H1 (cell line): Measurements from ENCODE around the gene DENND2D. TPM values are rescaled to one million over a fixed set of nuclear protein-coding genes. Genes with fewer than 3 reads are reported as not detected.

Experiments
- CTCF ChIA-PET: fragments of 300-600 bp; sonication (Branson Sonifier 250); formaldehyde crosslinking; loops from one replicate; lab custom pipeline; 2021; ENCODE audit not compliant: partially characterized antibody; lab: Charles Lee
- POLR2A ChIA-PET: fragments of 300-600 bp; sonication (Branson Sonifier 250); formaldehyde crosslinking; loops from one replicate; lab custom pipeline; 2021; ENCODE audit warnings: inconsistent platforms; ENCODE audit not compliant: partially characterized antibody; lab: Charles Lee
- DNase-seq, 2 experiments: peaks; one replicate each; pipeline versions ENCODE4 v3.0.0 to v3.0.0-alpha.2; 2010 to 2022; ENCODE audit warnings: low spot score in 2 of 2, low read depth in 1 of 2, mixed read lengths in 1 of 2
- FAIRE-seq: peaks from 2 replicates; lab custom pipeline; 2011; peaks lifted over from hg19 to GRCh38; lab: Jason Lieb, UNC
- H2AFZ ChIP-seq: 2 replicates; pipeline ENCODE4 v1.8.1; 2012; ENCODE audit warnings: low read length, inconsistent platforms
- H2AK5ac ChIP-seq: 2 replicates; pipeline ENCODE4 v1.6.1; 2013; ENCODE audit warnings: low read depth, low read length
- H2BK120ac ChIP-seq: replicated peaks from 2 replicates; pipeline ENCODE3; 2013; ENCODE audit warnings: low read depth, low read length, inconsistent platforms
- H2BK12ac ChIP-seq: 2 replicates; pipeline ENCODE4 v1.6.1; 2013; ENCODE audit warnings: low read depth, low read length
- H2BK15ac ChIP-seq: 2 replicates; pipeline ENCODE4 v1.6.1; 2013; ENCODE audit warnings: low read length
- H2BK20ac ChIP-seq: 2 replicates; pipeline ENCODE4 v1.6.1; 2013; ENCODE audit warnings: low read length
- H2BK5ac ChIP-seq: 2 replicates; pipeline ENCODE4 v1.6.1; 2013; ENCODE audit warnings: low read depth, low read length
- H3K14ac ChIP-seq: 2 replicates; pipeline ENCODE4 v1.6.1; 2013; ENCODE audit warnings: inconsistent platforms; ENCODE audit not compliant: insufficient read length
- H3K18ac ChIP-seq: 2 replicates; pipeline ENCODE4 v1.6.1; 2013; ENCODE audit warnings: low read length; ENCODE audit errors: extremely low read depth
- H3K23ac ChIP-seq: 2 replicates; pipeline ENCODE4 v1.6.1; 2013; ENCODE audit warnings: inconsistent platforms; ENCODE audit not compliant: insufficient read length
- H3K23me2 ChIP-seq: 2 replicates; pipeline ENCODE4 v1.6.1; 2013; ENCODE audit warnings: low read depth, low read length
- H3K27ac ChIP-seq: 2 replicates; pipeline ENCODE4 v1.6.1; 2011; ENCODE audit warnings: low read depth, low read length, inconsistent platforms
- H3K27me3 ChIP-seq, 4 experiments: replicated peaks in 1 of 4; 1 replicate in 1 of 4; 2 replicates in 3 of 4; pipeline versions ENCODE4 v1.6.1 to v1.8.1; 2011 to 2013; ENCODE audit warnings: low read length in 3 of 4, mild to moderate bottlenecking in 3 of 4, inconsistent platforms in 2 of 4, mixed read lengths in 2 of 4, moderate library complexity in 1 of 4; ENCODE audit not compliant: control insufficient read depth in 3 of 4, insufficient read depth in 3 of 4; ENCODE audit errors: extremely low read depth in 1 of 4
- H3K36me3 ChIP-seq, 4 experiments: 2 replicates each; pipeline versions ENCODE4 v1.6.1 to v1.8.1; 2011 to 2013; ENCODE audit warnings: mild to moderate bottlenecking in 4 of 4, low read length in 3 of 4, moderate library complexity in 2 of 4, control low read depth in 1 of 4, inconsistent platforms in 1 of 4; ENCODE audit not compliant: insufficient read depth in 4 of 4, control insufficient read depth in 2 of 4
- H3K4ac ChIP-seq: replicated peaks from 2 replicates; pipeline ENCODE3; 2013; ENCODE audit warnings: low read length, low read depth, mixed read lengths, inconsistent platforms; ENCODE audit not compliant: insufficient read length
- H3K4me1 ChIP-seq, 4 experiments: replicated peaks in 1 of 4; 1 replicate in 1 of 4; 2 replicates in 3 of 4; pipeline versions ENCODE4 v1.6.1 to v1.8.1; 2011 to 2013; ENCODE audit warnings: low read length in 3 of 4, inconsistent platforms in 2 of 4, mixed read lengths in 1 of 4; ENCODE audit not compliant: insufficient read depth in 4 of 4, control insufficient read depth in 3 of 4
- H3K4me2 ChIP-seq, 2 experiments: 2 replicates each; pipeline versions ENCODE4 v1.6.1 to v1.8.1; 2011 to 2013; ENCODE audit warnings: low read depth in 2 of 2, low read length in 2 of 2, control low read depth in 1 of 2, inconsistent platforms in 1 of 2, mild to moderate bottlenecking in 1 of 2; ENCODE audit not compliant: insufficient read depth in 1 of 2
- H3K4me3 ChIP-seq, 4 experiments: fragments of 200-600, 300-600 bp in 1 of 4; sonication (generic), shearing (Covaris generic), sonication (Bioruptor Twin) in 1 of 4; 2 replicates each; pipeline versions ENCODE4 v1.5.1 to v1.8.1; 2011 to 2016; ENCODE audit warnings: low read length in 4 of 4, low read depth in 3 of 4, control low read depth in 2 of 4, inconsistent platforms in 2 of 4, mild to moderate bottlenecking in 2 of 4, mixed read lengths in 1 of 4, moderate library complexity in 1 of 4; ENCODE audit not compliant: insufficient read depth in 2 of 4; ENCODE audit errors: extremely low read depth in 1 of 4
- H3K56ac ChIP-seq: replicated peaks from 2 replicates; pipeline ENCODE3; 2013; ENCODE audit warnings: low read depth, mild to moderate bottlenecking, mixed read lengths, low read length, inconsistent platforms; ENCODE audit not compliant: insufficient read length
- H3K79me1 ChIP-seq: 2 replicates; pipeline ENCODE4 v1.6.1; 2013; ENCODE audit warnings: low read depth, low read length, control low read depth
- H3K79me2 ChIP-seq, 2 experiments: 2 replicates each; pipeline versions ENCODE4 v1.6.1 to v1.8.1; 2012 to 2013; ENCODE audit warnings: low read length in 2 of 2, mild to moderate bottlenecking in 2 of 2, inconsistent platforms in 1 of 2; ENCODE audit not compliant: insufficient read depth in 2 of 2, control insufficient read depth in 1 of 2
- H3K9ac ChIP-seq, 4 experiments: replicated peaks in 1 of 4; 1 replicate in 1 of 4; 2 replicates in 3 of 4; pipeline versions ENCODE4 v1.6.1 to v1.8.1; 2011 to 2013; ENCODE audit warnings: low read depth in 3 of 4, low read length in 3 of 4, control low read depth in 2 of 4, mild to moderate bottlenecking in 2 of 4, moderate library complexity in 2 of 4, inconsistent platforms in 1 of 4; ENCODE audit errors: extremely low read depth in 1 of 4
- H3K9me3 ChIP-seq, 2 experiments: 2 replicates each; pipeline versions ENCODE4 v1.6.1 to v1.8.1; 2012 to 2013; ENCODE audit warnings: mild to moderate bottlenecking in 2 of 2, moderate library complexity in 2 of 2, control low read depth in 1 of 2, inconsistent platforms in 1 of 2, low read depth in 1 of 2, low read length in 1 of 2, mixed read lengths in 1 of 2; ENCODE audit not compliant: insufficient read depth in 2 of 2
- H4K20me1 ChIP-seq, 2 experiments: replicated peaks in 1 of 2; 2 replicates each; pipeline versions ENCODE3 to v1.8.1; 2011 to 2013; ENCODE audit warnings: inconsistent platforms in 2 of 2, low read length in 2 of 2, mild to moderate bottlenecking in 1 of 2; ENCODE audit not compliant: insufficient read depth in 2 of 2, control insufficient read depth in 1 of 2
- H4K5ac ChIP-seq: 2 replicates; pipeline ENCODE4 v1.6.1; 2013; ENCODE audit warnings: low read length, low read depth, mixed read lengths, inconsistent platforms; ENCODE audit not compliant: insufficient read length
- H4K8ac ChIP-seq: 2 replicates; pipeline ENCODE4 v1.8.0; 2013; ENCODE audit warnings: mild to moderate bottlenecking, moderate library complexity, low read length, inconsistent platforms; ENCODE audit not compliant: insufficient read depth; ENCODE audit errors: extremely low read depth
- H4K91ac ChIP-seq: replicated peaks from 2 replicates; pipeline ENCODE3; 2013; ENCODE audit warnings: low read length, mixed read lengths, inconsistent platforms; ENCODE audit not compliant: insufficient read length
- ASH2L ChIP-seq: fragments of 200-600, 300-600 bp; sonication (generic); IDR thresholded peaks from one replicate; pipeline ENCODE4 v1.7.1; 2017; ENCODE audit warnings: low read length
- BCL11A ChIP-seq, 2 experiments: IDR thresholded peaks; one replicate each; pipeline ENCODE4 v1.6.1; 2011; ENCODE audit warnings: low read depth in 2 of 2, low read length in 2 of 2, mild to moderate bottlenecking in 2 of 2
- CHD2 ChIP-seq: IDR thresholded peaks from 2 replicates; pipeline ENCODE4 v1.6.1; 2012; ENCODE audit warnings: low read length, improper control_type of control experiment
- EP300 ChIP-seq, 2 experiments: IDR thresholded peaks; 1 replicate in 1 of 2; 2 replicates in 1 of 2; pipeline ENCODE4 v1.6.1; 2011 to 2012; ENCODE audit warnings: low read depth in 2 of 2, low read length in 2 of 2, mild to moderate bottlenecking in 2 of 2, borderline replicate concordance in 1 of 2, inconsistent platforms in 1 of 2, moderate library complexity in 1 of 2
- FOSL1 ChIP-seq: IDR thresholded peaks from 2 replicates; pipeline ENCODE4 v1.6.1; 2011; ENCODE audit warnings: mild to moderate bottlenecking, low read depth, low read length, moderate library complexity; ENCODE audit not compliant: insufficient read depth
- HDAC2 ChIP-seq, 2 experiments: fragments of 300-600 bp in 1 of 2; sonication (generic) in 1 of 2; IDR thresholded peaks; 2 replicates each; pipeline ENCODE4 v1.6.1; 2011 to 2012; ENCODE audit warnings: low read depth in 2 of 2, low read length in 2 of 2, mild to moderate bottlenecking in 2 of 2, moderate library complexity in 2 of 2, borderline replicate concordance in 1 of 2, inconsistent platforms in 1 of 2
- JUN ChIP-seq: IDR thresholded peaks from 2 replicates; pipeline ENCODE4 v1.6.1; 2011; ENCODE audit warnings: low read depth, mild to moderate bottlenecking, improper control_type of control experiment, low read length
- RBBP5 ChIP-seq: IDR thresholded peaks from 2 replicates; pipeline ENCODE4 v1.7.1; 2012; ENCODE audit warnings: low read depth, mild to moderate bottlenecking, inconsistent platforms, low read length, moderate library complexity, borderline replicate concordance
- RFX5 ChIP-seq: IDR thresholded peaks from 2 replicates; pipeline ENCODE4 v1.6.1; 2011; ENCODE audit warnings: low read depth, low read length, improper control_type of control experiment, borderline replicate concordance
- SAP30 ChIP-seq: fragments of 300-600 bp; sonication (generic); IDR thresholded peaks from 2 replicates; pipeline ENCODE4 v1.7.1; 2012; ENCODE audit warnings: low read length, moderate library complexity, mild to moderate bottlenecking, inconsistent platforms; ENCODE audit not compliant: insufficient read depth, insufficient replicate concordance
- TAF1 ChIP-seq: IDR thresholded peaks from 2 replicates; pipeline ENCODE4 v1.6.1; 2011; ENCODE audit warnings: mild to moderate bottlenecking, low read depth, low read length
- TBP ChIP-seq: IDR thresholded peaks from 2 replicates; pipeline ENCODE4 v1.6.1; 2011; ENCODE audit warnings: low read depth, low read length, improper control_type of control experiment
- polyA plus RNA-seq, 7 experiments: library from polyadenylated mRNA; depleted of rRNA in 3 of 7; stranded (reverse) in 5 of 7; unstranded in 2 of 7; fragments of >200 nt in 5 of 7; fragments of 200-250 nt in 2 of 7; gene quantifications; 1 replicate in 5 of 7; 2 replicates in 1 of 7; 4 replicates in 1 of 7; pipeline versions ENCODE4 v1.2.1 to v1.2.3, GENCODE V29; 2011 to 2013; ENCODE audit warnings: missing spikeins in 2 of 7, mixed read lengths in 2 of 7
- total RNA-seq: library from RNA; stranded (reverse); fragmentation: NEBNext Ultra II Directional; extraction: Animal tissue kit (Norgen Biotek cat#: 25700); gene quantifications from 2 replicates; pipeline ENCODE4 v1.2.1, GENCODE V29; 2021
- TF ChIP-seq, protein P1 (sequence below): IDR thresholded peaks from 2 replicates; pipeline ENCODE4 v1.6.1; 2011; ENCODE audit warnings: low read depth, mild to moderate bottlenecking, low read length; ENCODE audit not compliant: insufficient read depth
- TF ChIP-seq, protein P2 (sequence below): IDR thresholded peaks from 2 replicates; pipeline ENCODE4 v1.6.1; 2012; ENCODE audit warnings: inconsistent platforms

The DENND2D gene
- total and polyA plus RNA-seq, 2 of the 8 experiments (the other 6 are each of a cell fraction or from before 2014, with no cell fraction given) = 0.58 to 1.6 TPM

DNA sequence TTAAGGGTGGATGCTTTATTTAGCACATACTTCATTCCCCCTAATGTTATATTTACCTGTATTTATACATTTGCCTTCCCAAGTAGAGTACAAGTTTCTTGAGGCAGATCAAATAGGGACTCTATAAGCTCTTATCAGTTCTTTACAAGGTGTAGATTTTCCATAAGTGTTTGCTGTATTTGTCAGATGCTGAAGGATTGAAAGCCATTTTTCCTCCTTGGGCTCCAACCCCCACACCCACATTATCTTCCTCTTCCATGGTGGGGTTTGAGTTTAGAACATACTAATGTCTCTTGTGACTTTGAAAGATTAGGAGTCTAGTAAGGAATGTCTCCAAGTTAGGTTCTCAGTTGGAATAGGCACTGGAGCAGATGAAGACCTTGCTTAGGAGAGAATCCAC, 24.6 kb upstream of the DENND2D start:
- no peak overlapping the region for H2AK5ac ChIP-seq
- DNase-seq (no peak), FAIRE-seq (no peak)
- no peaks in the 10 kb centered on the region for H3K27me3 ChIP-seq
- H3K36me3 ChIP-seq = no peaks in the 10 kb centered on the region
- H3K4ac ChIP-seq = no peak overlapping the region
- H3K23ac ChIP-seq = no peak overlapping the region
- no peak overlapping the region for H2AFZ ChIP-seq
- H3K4me2 ChIP-seq = no peak overlapping the region
- ChIA-PET CTCF (interaction anchor here (0.8 to 3.1 kb wide), 6 partner anchors 15 to 192 kb away, joined by 3 to 21 read pairs (median 4); no protein-coding TSS in a partner anchor), POLR2A (no interaction called here)
- no peaks in the 10 kb centered on the region for H4K20me1 ChIP-seq
- no peak overlapping the region for H2BK20ac ChIP-seq
- H3K79me2 ChIP-seq = no peaks in the 10 kb centered on the region
- peaks cover 0 to 7% (median 0%) of the 10 kb centered on the region in 4 experiments; a peak in 1 of 7 replicates for H3K4me1 ChIP-seq
- no peak overlapping the region for H4K5ac ChIP-seq
- H3K18ac ChIP-seq = no peak overlapping the region
- H3K23me2 ChIP-seq = no peaks in the 10 kb centered on the region
- H2BK12ac ChIP-seq = no peak overlapping the region
- H3K14ac ChIP-seq = no peak overlapping the region
- H2BK120ac ChIP-seq = no peak overlapping the region
- no peak overlapping the region for H3K27ac ChIP-seq
- no peak overlapping the region for H3K9ac ChIP-seq
- no peak overlapping the region for H4K91ac ChIP-seq
- H3K9me3 ChIP-seq = no peaks in the 10 kb centered on the region
- no peak overlapping the region for H3K4me3 ChIP-seq
- no peaks in the 10 kb centered on the region for H3K79me1 ChIP-seq
- H2BK5ac ChIP-seq = no peak overlapping the region
- H3K56ac ChIP-seq = no peak overlapping the region
- no peak overlapping the region for H4K8ac ChIP-seq
- no peak overlapping the region for H2BK15ac ChIP-seq
- no peak for TF ChIP-seq RBBP5
- TF ChIP-seq TBP = no peak
- TF ChIP-seq SAP30 = no peak
- no peak for TF ChIP-seq EP300 (IDR thresholded peaks at IDR 0.05; ENCODE audit: borderline replicate concordance in 1 of 2, low read depth in 2 of 2, low read length in 2 of 2)
- TF ChIP-seq JUN = no peak
- TF ChIP-seq, protein P1, sequence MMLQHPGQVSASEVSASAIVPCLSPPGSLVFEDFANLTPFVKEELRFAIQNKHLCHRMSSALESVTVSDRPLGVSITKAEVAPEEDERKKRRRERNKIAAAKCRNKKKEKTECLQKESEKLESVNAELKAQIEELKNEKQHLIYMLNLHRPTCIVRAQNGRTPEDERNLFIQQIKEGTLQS = no peak
- TF ChIP-seq TAF1 = no peak
- TF ChIP-seq ASH2L = no peak
- no peak for TF ChIP-seq HDAC2 (IDR thresholded peaks at IDR 0.05; ENCODE audit: borderline replicate concordance in 1 of 2, low read depth in 2 of 2, low read length in 2 of 2)
- TF ChIP-seq, protein P2, sequence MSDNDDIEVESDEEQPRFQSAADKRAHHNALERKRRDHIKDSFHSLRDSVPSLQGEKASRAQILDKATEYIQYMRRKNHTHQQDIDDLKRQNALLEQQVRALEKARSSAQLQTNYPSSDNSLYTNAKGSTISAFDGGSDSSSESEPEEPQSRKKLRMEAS = no peak
- TF ChIP-seq RFX5 = no peak
- TF ChIP-seq CHD2 = no peak
- TF ChIP-seq FOSL1 = no peak
- TF ChIP-seq BCL11A (IDR thresholded peaks at IDR 0.05; ENCODE audit: low read depth in 2 of 2, low read length in 2 of 2) = no peak
